Endometrium (tissue), 2 donors: ENCODE results near the gene SYNE2.
"Not testable (repeated sequence)": the region's sequence is repeated elsewhere in the genome, so short reads cannot be mapped to it uniquely, and the experiment has no call there.

Source experiments
- FAIRE-seq: peaks from 2 replicates; lab custom pipeline; 2012; peaks lifted over from hg19 to GRCh38; lab: Jason Lieb, UNC
- donor health status: control.
- donor health status: control.

The SYNE2 gene

DNA sequence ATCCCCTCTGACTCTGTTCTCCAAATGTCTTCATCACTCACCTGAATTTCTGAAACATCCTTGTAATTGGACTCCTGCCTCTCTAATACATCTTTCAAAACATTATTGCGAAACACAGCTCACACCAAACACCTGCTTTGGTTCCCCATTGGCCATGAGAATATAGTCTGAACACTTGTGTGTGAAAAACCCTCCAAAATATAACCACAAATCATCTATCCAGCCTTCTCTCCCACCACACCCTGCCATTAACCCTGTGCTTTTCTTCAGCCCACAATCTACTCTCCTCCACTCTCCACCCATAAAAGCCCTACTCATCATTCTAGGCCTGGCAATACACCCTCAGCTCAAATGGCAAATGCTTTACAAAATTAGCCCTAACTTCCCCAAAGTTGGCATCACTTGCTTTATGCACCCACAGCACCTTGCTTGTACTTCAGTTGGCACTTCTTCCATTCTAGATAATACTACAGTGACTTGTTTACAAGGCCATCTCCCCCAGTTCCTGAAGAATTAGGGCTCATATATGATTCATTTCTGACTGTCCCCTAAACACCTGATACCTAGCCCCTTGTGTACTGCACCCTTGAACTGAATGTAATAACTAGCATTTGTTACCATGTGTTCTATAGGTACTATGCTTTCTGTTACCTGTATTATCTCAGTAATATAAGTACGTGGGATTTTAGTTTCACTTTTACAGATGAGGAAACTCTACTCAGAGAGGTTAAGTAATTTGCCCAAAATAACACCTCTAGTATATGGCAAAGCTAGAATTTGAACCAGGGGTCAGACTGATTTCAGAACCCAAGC lies 17.3 kb downstream of the SYNE2 start:
- FAIRE-seq = not testable (repeated sequence)

DNA sequence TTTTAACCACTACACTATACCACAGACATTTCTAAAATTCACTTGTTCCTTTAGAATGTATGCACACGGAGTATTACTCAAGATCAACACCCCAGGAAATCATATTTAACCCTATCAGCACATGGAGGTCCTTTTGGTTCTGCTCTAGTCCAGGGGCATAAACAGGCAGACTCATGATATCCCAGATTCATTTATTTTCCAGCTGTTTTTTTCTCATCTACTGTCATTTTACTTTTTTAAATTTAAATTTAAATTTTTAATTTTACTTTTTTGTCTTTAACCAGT lies 17.9 kb downstream of the SYNE2 start:
- FAIRE-seq = not testable (repeated sequence)

- no peak for FAIRE-seq
Measured at GRCh38 chr14:63874223-63874622, 21.4 kb downstream of the SYNE2 start.

- FAIRE-seq = no peak
Measured at GRCh38 chr14:63875311-63875710, 22.5 kb downstream of the SYNE2 start.

DNA sequence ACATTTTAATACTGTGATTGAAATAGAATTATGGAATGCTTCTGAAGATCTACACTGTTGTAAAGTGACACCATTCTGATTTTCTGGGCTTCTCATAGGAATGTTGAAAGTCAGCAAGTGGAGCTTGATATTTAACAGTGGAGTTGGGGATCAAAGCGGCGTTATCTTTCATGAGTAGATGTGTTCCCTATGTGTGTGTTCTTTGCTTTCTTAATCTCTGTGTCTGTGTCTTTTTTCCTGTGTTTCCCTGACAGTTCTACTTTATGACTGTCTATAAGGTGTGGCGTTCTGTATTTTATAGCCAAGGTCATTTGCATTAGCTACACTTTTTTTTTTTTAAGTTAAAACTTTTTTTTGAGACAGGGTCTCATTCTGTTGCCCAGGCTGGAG lies 24.7 kb downstream of the SYNE2 start:
- no peak for FAIRE-seq

DNA sequence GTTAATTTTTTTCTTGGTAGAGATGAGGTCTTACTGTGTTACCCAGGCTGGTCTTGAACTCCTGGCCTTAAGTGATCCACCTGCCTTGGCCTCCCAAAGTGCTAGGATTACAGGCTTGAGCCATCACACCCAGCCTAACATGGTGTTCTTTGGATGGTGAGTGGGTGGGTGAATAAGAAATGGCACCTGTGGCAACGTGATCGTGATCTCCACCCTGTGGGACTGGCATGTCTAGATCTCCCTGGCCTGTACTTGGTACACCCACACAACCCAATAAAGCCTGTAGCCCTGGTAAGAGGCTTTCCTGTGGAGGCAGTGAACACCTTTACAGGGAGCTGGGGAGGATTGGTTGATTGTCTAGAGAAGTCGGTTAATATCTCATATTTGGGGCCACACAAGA lies 25.2 kb downstream of the SYNE2 start:
- FAIRE-seq = no peak

GRCh38 chr14:63878792-63879191 lies 26.0 kb downstream of the SYNE2 start:
- no peak for FAIRE-seq

GRCh38 chr14:63881926-63882325 lies 29.1 kb downstream of the SYNE2 start:
- FAIRE-seq = no peak

DNA sequence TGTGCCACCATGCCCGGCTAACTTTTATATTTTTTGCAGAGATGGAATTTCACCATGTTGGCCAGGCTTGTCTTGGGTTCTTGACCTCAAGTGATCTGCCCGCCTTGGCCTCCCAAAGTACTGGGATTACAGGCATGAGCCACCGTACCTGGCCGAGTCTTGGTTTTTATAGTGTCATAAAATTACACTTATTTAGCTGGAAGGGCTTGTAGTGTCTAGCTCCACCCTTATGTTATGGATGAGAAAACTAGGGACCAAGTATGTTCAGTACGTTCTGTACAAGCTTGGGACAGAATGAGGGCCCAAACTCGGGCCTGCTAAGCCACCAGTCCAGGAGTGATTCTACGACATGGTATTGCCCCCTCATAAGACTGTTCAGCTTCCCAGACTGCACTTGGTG lies 35.1 kb downstream of the SYNE2 start:
- no peak for FAIRE-seq

- no peak for FAIRE-seq
Measured at GRCh38 chr14:63890553-63890952, 37.7 kb downstream of the SYNE2 start.

- no peak for FAIRE-seq
Measured at GRCh38 chr14:63891148-63891975, 38.6 kb downstream of the SYNE2 start.

DNA sequence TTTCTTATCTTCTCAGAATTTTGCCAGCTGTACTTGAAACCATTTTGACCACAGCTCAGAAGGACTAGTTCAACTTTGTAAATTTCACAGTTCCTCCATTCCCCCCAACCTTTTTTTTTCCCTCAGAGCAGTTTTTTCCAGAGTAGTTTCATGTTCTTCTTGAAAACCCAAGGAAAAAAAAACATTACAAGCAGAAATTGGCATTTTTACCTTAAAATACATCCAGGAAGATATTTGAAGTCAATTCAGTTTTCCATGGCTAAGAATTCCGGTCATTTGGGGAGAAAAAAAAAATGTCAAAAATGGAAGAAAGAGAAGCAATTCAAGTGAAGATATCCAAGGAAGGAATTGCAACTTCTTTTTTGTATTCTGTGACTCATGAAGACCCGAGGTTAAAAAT lies 39.5 kb downstream of the SYNE2 start:
- no peak for FAIRE-seq

GRCh38 chr14:63893701-63894458 lies 41.1 kb downstream of the SYNE2 start:
- FAIRE-seq = no peak

DNA sequence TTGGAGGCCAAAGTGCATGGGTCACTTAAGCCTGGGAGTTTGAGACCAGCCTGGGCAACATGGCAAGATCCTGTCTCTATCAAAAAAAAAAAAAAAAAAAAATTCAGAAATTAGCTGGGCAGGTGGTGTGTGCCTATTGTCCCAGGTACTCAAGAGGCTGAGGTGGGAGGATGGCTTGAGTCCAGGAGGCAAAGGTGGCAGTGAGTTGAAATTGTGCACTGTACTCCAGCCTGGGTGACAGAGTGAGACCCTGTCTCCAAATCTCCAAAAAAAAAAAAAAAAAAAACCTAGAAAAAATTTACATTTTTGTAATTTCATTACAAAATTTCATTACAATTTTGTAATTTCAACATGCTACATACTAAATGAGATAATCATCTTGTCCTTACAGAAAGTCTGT lies 42.7 kb downstream of the SYNE2 start:
- no peak for FAIRE-seq

DNA sequence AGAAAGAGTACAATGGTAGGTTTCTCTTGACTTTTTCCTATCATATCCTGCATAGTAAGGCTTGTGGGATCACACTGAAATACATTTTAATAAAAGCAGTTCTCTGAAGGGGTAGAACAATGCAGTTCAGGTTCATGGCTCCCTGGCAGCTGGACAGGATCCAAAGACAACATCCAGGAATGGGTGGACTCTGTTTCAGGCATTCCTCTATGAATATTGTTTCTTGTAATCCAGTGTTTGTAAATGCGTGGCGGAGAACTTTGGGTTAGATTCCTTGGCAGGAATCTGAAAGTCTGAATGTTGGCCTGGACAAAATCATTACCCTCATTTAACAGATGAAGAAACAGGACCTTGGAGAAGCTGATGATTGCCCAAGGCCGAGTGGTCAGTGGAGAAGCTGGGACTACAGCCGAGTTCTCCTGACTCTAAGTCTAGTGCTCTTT lies 43.5 kb downstream of the SYNE2 start:
- peak; percentile 15 for FAIRE-seq

DNA sequence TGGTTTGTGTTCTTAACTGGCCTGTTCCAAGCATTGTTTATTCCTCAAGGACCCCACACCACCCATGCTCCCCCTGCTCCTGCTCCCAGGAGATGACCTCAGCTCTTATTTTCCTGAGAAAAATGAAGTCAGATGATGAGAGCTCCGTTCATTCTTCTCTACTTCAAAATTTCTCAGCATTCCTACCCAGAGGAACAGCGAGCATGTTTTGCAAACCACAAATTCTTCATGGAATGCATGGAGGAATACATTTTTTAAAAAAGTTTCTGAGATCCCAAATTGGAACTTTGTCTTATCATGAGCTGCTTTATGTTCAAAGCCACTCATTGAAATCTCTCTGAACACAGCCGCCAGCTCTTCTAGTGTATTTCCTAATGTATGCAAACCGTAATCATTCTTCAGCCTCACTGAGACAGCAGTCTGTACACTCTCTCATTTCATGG lies 44.9 kb downstream of the SYNE2 start:
- no peak for FAIRE-seq

- FAIRE-seq = no peak
Measured at GRCh38 chr14:63899953-63900352, 47.1 kb downstream of the SYNE2 start.

GRCh38 chr14:63901434-63902085 lies 48.8 kb downstream of the SYNE2 start:
- no peak for FAIRE-seq

DNA sequence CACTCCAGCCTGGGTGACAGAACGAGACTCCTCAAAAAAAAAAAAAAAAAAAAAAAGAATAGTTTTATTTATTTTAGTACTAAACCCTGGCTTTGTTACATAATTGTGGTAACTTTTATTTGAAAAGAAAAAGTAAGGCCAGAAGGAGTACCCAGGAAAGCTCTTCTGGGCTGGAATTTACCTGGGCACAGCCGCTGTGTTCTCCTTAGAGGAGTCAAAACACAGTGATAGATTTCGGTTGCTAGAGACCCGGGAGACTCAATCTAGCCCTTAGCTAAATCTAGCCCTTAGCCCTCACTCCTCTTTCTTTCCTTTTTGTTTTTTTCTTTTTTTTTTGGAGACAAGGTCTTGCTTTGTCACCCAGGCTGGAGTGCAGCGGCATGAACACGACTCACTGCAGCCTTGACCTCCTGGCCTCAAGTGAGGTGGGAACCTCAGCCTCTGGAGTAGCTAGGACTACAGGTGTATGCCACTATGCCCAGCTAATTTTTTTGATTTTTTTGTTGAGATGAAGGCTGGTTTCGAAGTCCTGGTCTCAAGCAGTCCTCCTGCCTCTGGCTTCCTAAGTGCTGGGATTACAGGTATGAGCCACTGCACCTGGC lies 49.7 kb downstream of the SYNE2 start:
- no peak for FAIRE-seq

GRCh38 chr14:63904724-63905123 lies 51.9 kb downstream of the SYNE2 start:
- FAIRE-seq = no peak

DNA sequence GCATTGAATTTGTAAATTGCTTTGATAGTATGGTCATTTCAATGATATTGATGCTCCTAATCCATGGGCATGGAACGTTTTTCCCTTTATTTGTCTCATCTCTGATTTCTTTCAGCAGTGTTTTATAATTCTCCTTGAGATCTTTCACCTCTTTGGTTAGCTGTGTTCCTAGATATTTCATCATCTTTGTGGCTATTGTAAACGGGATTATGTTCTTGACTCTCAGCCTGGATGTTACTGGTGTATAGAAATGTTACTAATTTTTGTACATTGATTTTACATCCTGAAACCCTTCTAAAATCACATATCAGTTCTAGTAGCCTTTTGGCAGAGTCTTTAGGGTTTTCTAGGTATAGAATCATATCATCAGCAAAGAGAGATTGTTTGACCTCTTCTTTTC lies 52.6 kb downstream of the SYNE2 start:
- no peak for FAIRE-seq
